Measurements from ENCODE around the gene WBP2. TPM values are rescaled to one million over a fixed set of nuclear protein-coding genes. Genes with fewer than 3 reads are reported as not detected.

Gene WBP2
- total RNA-seq, 3 donors from 2014 or later: 44.9 to 63.2 (median 62.9) TPM

DNA sequence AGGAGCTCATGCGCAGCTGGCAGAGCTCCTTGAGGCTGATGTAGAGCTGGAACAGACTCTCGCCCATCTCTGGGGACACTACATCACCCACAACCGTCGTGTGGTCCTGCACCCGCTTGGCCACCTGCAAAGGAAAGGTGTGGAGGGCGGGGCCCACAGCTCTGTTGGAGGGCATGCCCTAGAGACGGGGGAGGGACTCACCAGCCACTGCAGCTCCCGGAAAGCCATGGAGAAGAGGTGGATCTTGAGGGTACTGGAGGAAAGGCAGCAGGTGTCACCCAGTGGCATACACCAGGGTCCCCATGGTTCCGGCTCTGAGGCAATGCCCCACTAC is 19.5 kb downstream of the WBP2 start:
- Histone ChIP-seq H3K4me1 (no peaks in the 10 kb centered on the region), H3K9me3 (no peaks in the 10 kb centered on the region), H3K36me3 (no peaks in the 10 kb centered on the region), H3K27ac (no peak overlapping the region), H3K27me3 (no peaks in the 10 kb centered on the region), H3K4me3 (no peak overlapping the region)
- no peak for DNase-seq (ENCODE audit: low spot score in 2 of 2)
- TF ChIP-seq POLR2A (IDR thresholded peaks at IDR 0.05) (no peak), POLR2AphosphoS5 (IDR thresholded peaks at IDR 0.05) (no peak)
- TF ChIP-seq, protein P1, sequence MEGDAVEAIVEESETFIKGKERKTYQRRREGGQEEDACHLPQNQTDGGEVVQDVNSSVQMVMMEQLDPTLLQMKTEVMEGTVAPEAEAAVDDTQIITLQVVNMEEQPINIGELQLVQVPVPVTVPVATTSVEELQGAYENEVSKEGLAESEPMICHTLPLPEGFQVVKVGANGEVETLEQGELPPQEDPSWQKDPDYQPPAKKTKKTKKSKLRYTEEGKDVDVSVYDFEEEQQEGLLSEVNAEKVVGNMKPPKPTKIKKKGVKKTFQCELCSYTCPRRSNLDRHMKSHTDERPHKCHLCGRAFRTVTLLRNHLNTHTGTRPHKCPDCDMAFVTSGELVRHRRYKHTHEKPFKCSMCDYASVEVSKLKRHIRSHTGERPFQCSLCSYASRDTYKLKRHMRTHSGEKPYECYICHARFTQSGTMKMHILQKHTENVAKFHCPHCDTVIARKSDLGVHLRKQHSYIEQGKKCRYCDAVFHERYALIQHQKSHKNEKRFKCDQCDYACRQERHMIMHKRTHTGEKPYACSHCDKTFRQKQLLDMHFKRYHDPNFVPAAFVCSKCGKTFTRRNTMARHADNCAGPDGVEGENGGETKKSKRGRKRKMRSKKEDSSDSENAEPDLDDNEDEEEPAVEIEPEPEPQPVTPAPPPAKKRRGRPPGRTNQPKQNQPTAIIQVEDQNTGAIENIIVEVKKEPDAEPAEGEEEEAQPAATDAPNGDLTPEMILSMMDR (IDR thresholded peaks at IDR 0.05): no peak
- intact Hi-C loops (cut with DNase I; ENCODE audit: low total_unique reads): no loop called here

DNA sequence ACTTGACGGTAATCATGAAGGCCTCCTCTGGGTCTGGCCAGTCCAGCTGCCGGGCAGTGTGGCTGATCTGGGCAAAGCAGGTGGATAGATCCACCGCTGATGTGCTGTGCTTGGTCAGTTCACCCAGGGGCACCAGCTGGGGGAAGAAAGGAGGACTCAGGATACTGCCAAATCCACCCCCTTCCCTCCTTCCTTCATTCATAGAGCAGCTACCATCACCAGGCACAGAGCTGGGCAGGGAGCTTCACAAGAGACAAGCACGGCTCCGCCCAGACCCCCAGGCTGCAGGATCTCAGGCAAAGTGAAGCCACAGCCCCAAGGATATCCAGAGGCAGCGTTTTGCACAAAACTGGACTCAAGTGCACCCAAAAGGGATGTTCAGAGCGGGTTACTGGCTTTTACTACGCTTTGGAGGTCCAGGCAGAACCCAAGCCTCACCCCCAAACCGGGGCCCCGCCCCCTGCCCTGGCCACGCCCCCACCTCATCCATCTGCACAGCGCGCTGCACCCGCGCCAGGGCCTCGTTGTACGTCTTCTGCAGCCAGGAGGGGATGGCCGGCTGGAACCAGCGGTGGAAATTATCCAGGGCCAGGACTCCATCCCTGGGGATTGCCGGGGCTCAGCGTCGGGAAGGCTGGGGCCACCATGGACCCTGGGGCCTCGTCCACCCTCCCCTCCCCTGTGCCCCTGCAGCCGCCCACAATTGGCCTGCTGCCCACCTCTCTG is 20.0 kb downstream of the WBP2 start:
- no peaks in the 10 kb centered on the region for H3K4me1 ChIP-seq
- DNase-seq (ENCODE audit: low spot score in 2 of 2): no peak
- H3K36me3 ChIP-seq: no peaks in the 10 kb centered on the region
- no peak overlapping the region for H3K27ac ChIP-seq
- TF ChIP-seq POLR2A (IDR thresholded peaks at IDR 0.05) (no peak), POLR2AphosphoS5 (IDR thresholded peaks at IDR 0.05) (no peak)
- TF ChIP-seq, protein P1 (IDR thresholded peaks at IDR 0.05): no peak
- no peaks in the 10 kb centered on the region for H3K27me3 ChIP-seq
- no peak overlapping the region for H3K4me3 ChIP-seq
- intact Hi-C loops (cut with DNase I; ENCODE audit: low total_unique reads): no loop called here
- no peaks in the 10 kb centered on the region for H3K9me3 ChIP-seq

GRCh38 chr17:75834279-75834920 is 20.7 kb downstream of the WBP2 start:
- TF ChIP-seq, protein P1 (IDR thresholded peaks at IDR 0.05): no peak
- TF ChIP-seq POLR2A (IDR thresholded peaks at IDR 0.05): no peak
- TF ChIP-seq POLR2AphosphoS5 (IDR thresholded peaks at IDR 0.05): no peak

DNA sequence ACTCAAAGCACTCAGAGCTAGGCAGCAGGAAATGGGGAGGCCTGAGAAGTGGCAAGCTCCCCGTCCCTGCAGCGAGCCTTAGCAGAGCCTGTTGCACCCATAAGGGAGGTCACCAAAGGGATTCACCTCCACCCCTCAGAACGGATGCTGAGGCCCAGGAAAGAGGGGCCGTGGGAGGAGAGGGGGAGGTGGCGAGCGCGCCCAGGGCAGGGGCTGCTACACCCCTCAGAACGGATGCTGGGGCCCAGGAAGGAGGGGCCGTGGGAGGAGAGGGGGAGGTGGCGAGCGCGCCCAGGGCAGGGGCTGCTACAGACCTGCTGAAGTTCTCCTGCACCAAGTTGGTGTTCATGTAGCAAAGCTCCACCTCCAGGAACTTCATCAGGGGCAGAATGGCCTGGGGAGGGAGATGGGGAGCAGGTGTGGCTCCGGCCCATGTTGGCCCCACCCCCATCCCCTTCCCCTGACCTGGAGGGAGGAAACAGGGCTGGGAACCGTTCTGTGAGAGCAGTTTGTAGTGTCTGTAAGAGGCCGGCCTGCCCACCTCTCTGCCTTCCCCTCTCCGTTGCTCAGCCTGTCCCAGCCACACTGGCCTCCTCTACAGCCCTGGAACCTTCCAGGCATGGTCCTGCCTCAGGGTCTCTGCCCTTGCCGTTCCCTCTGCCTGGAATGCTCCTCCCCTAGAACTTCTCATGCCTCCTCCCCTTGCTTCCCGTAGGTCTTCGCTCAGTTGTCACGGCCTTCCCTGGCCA is 22.3 kb downstream of the WBP2 start:
- Histone ChIP-seq H3K4me1 (peaks cover 0 to 7% of the 10 kb centered on the region in 2 donors), H3K27me3 (no peaks in the 10 kb centered on the region), H3K36me3 (no peaks in the 10 kb centered on the region), H3K4me3 (no peak overlapping the region), H3K9me3 (no peaks in the 10 kb centered on the region), H3K27ac (peak overlapping the region; percentile 22 to 72)
- no peak for DNase-seq (ENCODE audit: low spot score in 2 of 2)
- TF ChIP-seq, protein P1 (IDR thresholded peaks at IDR 0.05): no peak
- TF ChIP-seq POLR2AphosphoS5 (IDR thresholded peaks at IDR 0.05) (no peak), POLR2A (IDR thresholded peaks at IDR 0.05) (no peak)
- intact Hi-C loops (cut with DNase I; ENCODE audit: low total_unique reads): no loop called here

More at GRCh38 chr17:75834279-75834920, 20.7 kb downstream of the WBP2 start:
- DNase-seq (ENCODE audit: low spot score in 2 of 2): no peak
- Histone ChIP-seq H3K4me1 (no peaks in the 10 kb centered on the region), H3K9me3 (no peaks in the 10 kb centered on the region), H3K4me3 (no peak overlapping the region), H3K27ac (no peak overlapping the region), H3K36me3 (no peaks in the 10 kb centered on the region), H3K27me3 (no peaks in the 10 kb centered on the region)
- intact Hi-C loops (cut with DNase I; ENCODE audit: low total_unique reads): no loop called here

Data from breast epithelium (tissue), 4 donors.